ENCODE results near the gene RHOD. TPM values are rescaled to one million over a fixed set of nuclear protein-coding genes. Genes with fewer than 3 reads are reported as not detected.

Gene RHOD, protein sequence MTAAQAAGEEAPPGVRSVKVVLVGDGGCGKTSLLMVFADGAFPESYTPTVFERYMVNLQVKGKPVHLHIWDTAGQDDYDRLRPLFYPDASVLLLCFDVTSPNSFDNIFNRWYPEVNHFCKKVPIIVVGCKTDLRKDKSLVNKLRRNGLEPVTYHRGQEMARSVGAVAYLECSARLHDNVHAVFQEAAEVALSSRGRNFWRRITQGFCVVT
- 10 to 100 TPM; 12.5 to 18.0 TPM for total RNA-seq
- long read RNA-seq, donor 1, transcript RHOD-201 (5 exons, 1,129 nt) = major isoform, 5 of 10 reads
- long read RNA-seq, donor 1, partial matches to known transcripts = 1 of 10 reads
- long read RNA-seq, donor 1, other reads (novel, unspliced or antisense) = 3 of 10 reads
- long read RNA-seq, donor 2, transcript RHOD-201 (5 exons, 1,129 nt) = major isoform, 43 of 48 reads
- long read RNA-seq, donor 2, partial matches to known transcripts = 1 of 48 reads
- long read RNA-seq, donor 2, other reads (novel, unspliced or antisense) = 3 of 48 reads

DNA sequence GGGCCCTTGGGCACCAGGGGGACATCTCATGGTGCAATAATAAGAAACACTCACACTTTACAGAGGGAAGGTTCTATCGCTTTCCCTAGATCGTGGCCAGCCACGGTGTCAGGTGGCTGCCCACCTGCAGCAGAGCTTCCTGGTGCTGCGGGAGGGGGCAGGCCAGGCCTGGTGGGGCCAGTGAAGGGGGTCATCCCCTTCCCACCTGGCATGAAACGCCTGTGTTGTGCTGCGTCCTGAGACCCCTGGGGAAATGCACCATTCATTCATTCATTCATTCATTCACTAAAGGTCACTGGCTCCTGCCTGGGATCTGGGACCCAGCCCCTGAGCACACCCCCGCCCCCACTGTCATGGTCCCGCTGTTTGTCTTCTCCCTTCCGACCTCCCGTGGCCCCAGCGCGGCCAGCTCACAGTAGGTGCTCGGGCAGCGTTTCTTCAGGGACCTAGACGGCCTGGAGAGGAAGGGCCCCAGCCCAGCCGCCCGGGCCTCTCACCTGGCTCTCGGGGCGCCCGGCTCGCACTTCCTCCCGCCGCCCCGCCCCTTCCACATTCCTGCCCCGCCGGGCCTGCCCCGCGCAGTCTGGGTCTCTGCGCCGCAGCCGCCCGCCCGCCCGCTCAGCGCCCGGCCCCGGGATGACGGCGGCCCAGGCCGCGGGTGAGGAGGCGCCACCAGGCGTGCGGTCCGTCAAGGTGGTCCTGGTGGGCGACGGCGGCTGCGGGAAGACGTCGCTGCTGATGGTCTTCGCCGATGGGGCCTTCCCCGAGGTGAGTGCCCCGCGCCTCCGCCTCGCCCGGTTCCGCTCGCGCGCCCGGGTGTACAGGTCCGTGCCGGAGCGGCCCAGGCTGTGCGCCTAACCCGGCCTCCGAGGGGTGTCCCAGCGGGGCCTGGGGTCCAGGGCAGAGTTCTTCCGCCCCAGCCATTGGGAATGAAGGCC, at the start of gene RHOD:
Gene RHOD (plus strand): TSS at position 581 of the 938 bp plus-strand sequence. CDS start 56 bp downstream, at position 637.
- no peak for DNase-seq (ENCODE audit: low spot score)
- intact Hi-C loops (cut with DNase I) = no loop called here

DNA sequence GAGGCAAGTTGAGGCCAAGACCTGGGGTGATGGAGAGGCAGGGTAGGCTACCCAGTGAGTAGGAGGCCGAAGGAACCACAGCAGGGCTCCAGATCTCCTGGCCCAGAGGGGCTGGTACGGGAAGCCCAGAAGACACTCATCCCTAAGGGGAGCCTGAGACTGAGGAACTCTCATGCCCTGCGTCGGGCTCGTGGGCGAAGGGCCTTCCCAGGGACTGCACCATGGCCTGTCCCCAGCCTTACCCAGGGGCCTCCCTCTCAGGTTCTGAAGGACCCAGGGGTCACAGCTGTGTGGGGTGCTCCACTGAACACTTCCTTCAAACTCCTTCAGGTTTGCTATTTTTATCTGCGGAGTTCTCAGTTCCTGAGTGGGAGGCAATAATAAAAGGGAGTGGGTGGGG, 49.5 kb upstream of the RHOD start:
- DNase-seq (ENCODE audit: low spot score) = no peak

DNA sequence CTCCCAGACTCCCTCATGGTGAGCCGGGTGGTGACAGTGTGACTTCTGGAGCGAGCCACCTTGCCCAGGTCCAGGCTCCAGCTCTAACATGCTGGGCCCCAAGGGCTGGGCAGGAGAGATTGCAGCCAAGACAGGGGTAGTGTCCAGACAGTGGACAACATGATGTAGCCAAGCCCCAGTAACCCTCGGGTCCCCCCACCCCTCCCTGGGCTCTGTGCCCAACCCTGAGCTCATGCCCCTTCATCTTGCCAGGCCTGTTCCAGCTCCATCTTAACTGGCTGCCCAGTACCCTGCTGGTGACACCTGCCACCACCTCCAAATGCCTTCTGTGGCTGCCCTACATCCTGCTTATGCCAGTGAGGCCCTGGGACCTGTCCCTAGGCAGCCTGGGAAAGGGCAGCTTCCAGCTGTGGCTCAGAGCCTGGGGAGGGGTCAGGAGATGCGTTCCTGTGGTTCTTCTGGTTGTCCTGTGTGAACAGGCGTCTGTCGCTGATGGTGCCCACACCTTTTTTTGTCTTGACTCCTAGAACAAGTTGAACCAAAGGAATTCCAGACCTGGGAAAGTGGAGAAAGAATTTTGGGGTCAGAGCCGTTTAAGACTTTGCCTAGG, 46.2 kb upstream of the RHOD start:
- no peak for DNase-seq (ENCODE audit: low spot score)
- intact Hi-C loops (cut with DNase I) = no loop called here

More for the DNA sequence above, 49.5 kb upstream of the RHOD start:
- intact Hi-C loops (cut with DNase I) = no loop called here

DNA sequence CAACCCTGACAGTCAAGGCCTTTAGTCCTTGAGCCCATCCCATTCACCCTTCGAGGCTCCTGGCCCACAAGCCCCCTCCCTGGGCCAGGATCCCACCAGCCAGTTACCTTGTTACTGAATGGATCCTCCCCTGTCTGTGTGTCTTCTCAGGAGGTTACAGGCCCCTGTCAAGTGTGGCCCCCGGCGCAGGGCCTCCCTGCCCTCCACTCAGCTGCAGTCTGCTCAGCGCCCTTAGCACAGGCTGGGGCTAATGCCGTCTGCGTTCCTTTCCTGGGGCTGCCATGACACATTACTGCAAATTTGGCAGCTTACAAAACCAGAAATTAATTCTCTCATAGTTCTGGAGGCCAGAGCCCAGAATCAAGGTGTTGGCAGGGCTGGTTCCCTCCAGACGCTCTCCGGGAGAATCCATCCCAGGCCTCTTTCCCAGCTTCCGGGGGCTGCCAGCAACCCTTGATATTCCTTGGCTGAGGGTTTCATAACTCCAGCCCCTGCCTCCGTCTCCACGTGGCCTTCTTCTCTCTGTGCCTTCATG, 43.1 kb upstream of the RHOD start:
- DNase-seq (ENCODE audit: low spot score) = no peak
- intact Hi-C loops (cut with DNase I) = no loop called here

DNA sequence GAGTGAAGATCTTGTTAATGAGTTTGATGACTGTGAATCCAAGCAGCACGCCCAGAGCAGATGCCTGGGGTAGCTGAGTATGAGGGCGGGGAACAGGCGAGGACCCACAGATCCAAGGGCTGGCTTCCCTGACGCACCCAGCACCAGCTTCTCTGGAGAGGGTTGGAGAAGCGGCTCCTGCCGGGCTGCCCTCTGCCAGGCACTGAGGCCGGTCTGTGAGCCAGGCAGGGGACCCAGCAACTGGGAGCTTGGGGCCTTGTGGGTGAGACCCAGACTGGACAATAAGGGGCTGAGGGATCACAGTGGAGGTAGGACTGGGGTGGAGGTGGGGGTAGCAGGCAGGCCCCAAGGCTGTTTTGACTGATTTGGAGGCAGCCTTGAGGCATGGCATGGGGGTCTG, 42.3 kb upstream of the RHOD start:
- DNase-seq (ENCODE audit: low spot score) = no peak
- intact Hi-C loops (cut with DNase I) = no loop called here

DNA sequence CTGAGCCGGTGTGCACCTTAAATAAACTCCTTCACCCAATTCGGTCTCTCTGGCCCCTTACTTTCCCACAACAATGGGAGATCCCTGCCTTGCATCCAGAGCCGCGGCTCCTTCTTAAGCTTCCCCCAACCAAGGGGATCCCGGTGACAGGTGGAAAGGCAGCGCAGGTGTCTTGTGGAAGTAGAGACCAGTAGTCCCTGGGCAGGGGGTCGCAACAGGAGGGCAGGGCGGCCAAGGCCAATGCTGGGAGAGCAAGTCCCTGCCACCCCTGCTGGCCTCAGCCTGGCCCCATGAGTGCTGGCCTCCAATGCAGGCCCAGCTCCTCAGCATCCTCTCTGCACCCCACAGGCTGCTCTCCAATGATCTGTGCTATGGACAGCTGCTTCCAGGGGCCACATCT, 41.6 kb upstream of the RHOD start:
- intact Hi-C loops (cut with DNase I) = no loop called here
- no peak for DNase-seq (ENCODE audit: low spot score)

DNA sequence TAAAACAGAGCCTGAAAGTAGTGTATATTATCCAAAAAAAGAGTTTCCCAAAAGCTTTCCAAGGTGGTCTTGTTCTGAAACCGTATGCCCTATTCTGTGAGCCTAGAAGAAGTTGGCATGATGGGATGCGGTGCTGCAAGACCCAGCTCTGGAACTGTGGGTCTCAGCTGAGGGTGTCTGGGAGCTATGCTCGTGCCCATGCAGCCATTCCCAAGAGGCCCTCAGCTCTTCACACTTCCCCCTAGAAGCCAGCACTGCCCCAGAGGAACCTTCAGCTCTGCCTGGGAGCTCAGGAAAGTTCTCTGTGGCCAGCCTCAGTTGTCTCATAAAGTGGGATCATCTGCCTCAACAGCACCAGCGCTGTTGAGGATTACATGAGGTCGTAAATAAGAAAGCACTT, 40.1 kb upstream of the RHOD start:
- intact Hi-C loops (cut with DNase I) = no loop called here

DNA sequence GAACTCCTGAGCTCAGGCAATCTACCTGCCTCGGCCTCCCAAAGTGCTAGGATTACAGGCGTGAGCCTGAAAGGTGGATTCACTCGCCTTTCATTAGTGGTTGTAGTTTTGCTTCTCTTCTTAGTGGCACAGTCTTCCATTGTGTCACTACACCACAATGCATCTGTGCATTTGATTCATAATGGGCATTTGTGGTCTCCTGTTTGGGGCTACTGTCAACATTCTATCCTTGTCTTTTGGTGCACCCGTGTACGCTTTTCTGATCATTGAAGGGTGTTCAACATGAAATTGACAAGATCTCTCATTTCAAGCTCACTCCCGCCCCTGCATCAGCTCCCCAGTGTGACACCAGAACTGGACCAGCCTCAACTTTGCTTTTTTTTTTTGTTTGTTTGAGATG, 35.7 kb upstream of the RHOD start:
- intact Hi-C loops (cut with DNase I) = no loop called here
- no peak for DNase-seq (ENCODE audit: low spot score)

More for the DNA sequence above, 40.1 kb upstream of the RHOD start:
- no peak for DNase-seq (ENCODE audit: low spot score)

DNA sequence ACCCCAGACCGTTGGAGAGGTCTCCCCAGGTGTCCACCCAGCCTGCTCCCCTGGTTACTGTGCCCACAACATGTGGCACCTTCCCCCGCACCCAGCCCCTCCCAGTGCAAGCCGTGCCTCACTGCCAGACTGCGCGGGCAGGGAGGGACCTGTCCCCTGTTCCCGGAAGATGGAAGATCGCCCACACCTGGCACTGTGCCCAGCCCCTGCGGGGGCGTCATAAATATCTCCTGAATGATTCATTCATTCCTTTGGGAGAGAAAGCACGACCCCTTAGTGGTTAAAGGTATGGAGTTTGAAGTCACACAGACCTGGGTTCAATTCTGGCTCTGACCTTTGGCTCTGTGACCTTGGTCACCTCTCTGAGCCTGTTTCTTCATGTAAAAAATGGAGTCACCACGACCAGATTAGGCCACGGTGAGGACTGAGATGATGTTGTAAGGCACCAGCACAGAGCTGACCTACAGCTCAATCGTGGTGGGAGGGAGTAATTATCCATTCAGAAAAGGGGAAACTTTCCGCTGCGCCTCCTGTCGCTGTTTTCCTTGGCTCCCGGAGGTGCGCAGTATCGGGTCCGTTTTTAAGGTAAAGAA, 34.2 kb upstream of the RHOD start:
- intact Hi-C loops (cut with DNase I) = no loop called here
- no peak for DNase-seq (ENCODE audit: low spot score)

DNA sequence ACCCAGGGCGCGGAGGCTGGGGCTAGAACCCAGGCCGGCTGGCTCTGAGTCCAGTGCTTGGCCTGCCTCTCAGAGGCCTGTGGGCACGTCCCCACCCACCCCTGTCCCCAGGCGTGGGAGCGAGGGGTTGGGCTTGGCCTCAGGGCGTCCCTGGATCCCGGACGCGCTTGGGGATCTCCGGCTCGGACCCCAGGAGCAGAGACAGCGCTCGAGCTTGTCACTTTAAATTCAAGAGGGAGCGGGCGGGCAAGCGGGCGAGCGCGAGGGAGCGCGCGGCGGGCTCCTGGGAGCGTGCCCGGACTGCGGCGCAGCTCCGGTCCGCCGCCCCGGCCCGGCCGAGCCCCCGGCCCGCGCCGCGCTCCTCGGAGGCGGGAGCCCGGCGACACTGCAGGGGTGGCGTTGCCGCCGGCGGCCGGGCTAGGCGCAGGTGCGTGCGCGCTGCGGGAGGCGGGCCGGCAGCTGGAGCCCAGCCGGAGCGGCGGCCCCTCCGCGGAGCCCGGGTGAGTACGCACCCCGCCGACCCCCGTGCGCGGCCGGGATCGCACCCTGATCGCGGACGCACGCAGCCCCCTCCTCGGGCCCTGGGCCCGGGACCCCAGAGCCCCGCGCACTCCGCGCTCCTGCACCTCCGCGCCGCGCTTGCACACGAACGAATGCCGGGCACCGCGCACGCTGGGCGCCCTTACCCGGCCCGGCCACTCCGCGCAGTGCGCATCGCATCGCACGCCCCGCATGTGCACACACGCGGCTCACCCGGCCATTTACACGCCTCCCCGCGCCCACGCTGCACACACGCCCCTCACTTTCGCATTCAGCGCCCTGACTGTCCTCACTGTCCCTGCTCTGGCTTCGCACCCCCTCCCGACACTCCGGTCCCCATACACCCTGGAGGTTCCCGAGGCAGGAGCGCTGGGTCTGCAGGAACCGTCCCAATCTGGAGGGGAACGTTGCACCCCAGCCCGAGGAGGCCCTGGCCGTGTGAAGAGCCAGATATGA, 33.4 kb upstream of the RHOD start, which contains the start of gene SYT12:
Gene SYT12 (plus strand): TSS at position 174 of the 996 bp plus-strand sequence. CDS start 7,011 bp downstream, outside the sequence.
- no peak for DNase-seq (ENCODE audit: low spot score)
- intact Hi-C loops (cut with DNase I) = no loop called here

DNA sequence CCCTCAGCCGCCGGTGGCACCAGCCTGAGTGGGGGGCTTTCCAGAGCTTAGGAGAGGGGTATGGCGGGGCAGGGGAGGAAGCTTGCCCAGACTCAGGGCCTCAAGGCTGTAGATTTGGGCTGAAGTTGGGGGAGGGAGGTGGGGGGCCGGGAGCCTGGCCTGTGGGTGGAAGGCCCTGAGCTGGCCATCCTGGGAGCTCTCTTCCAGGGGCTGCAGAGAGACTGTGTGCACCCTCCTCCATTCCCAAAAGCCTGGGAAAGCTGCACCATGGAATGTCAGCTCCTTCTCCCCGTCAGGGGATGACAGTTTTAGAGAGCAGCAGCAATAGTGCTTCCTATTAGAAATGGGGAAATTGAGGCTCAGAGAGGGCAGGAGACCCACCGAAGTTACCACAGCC, 32.7 kb upstream of the RHOD start:
- no peak for DNase-seq (ENCODE audit: low spot score)
- intact Hi-C loops (cut with DNase I) = no loop called here

DNA sequence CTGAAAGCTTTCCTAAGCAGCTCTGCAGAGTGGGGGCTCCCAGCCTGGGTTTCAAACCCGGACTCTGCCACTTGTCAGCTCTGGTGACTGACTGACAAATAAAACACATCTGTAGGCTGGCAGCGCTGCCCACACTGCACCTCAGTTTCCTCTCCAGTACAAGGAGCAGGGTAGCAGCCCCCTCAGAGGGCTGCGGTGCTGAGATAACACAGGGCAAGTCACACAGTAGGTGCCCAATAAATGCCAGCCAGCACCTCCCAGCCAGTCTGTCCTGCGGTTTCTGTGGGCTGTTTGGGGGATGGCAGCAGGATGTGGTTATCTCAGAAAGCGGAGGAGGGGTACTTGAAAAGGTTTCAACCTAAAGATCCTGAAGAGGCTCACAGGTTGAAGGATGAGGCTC, 32.2 kb upstream of the RHOD start:
- intact Hi-C loops (cut with DNase I) = no loop called here
- no peak for DNase-seq (ENCODE audit: low spot score)

DNA sequence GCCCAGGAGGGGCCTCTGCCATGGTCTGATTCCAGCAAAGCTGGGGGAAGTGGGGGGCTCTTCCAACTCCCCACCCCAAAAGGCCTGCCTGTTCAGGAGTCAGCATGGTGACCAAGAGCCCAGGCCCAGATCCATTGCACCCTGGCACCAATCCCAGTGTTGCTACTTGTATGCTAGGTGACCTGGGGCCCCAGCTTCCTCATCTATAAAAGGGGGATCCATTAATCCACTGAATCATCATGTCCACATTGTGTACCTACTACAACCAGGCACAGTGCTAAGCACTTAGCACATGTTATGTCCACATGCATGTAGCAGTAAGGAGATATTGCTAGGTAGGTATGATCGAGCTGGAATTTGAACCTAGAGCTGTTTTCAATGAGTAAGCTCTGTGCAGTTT, 31.7 kb upstream of the RHOD start:
- intact Hi-C loops (cut with DNase I) = no loop called here
- no peak for DNase-seq (ENCODE audit: low spot score)

DNA sequence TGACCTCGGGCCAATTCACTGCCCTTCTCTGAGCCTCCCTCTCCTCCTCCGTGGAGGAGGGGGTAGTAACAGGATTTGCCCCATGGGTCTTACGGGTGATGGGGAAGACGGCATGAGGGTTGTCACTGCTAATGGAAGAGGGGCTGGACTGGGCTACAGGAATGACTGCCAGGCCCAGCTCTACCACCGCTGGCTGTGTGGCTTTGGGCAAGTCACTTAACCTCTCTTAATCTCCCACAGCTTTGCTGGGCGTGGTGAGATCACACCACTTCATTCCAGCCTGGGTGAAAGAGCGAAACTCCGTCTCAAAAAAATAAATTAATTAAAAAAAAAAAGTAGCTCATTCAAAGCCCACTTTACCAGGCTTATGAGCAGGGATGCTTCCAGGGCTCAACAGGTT, 30.9 kb upstream of the RHOD start:
- intact Hi-C loops (cut with DNase I) = no loop called here
- DNase-seq (ENCODE audit: low spot score) = no peak

DNA sequence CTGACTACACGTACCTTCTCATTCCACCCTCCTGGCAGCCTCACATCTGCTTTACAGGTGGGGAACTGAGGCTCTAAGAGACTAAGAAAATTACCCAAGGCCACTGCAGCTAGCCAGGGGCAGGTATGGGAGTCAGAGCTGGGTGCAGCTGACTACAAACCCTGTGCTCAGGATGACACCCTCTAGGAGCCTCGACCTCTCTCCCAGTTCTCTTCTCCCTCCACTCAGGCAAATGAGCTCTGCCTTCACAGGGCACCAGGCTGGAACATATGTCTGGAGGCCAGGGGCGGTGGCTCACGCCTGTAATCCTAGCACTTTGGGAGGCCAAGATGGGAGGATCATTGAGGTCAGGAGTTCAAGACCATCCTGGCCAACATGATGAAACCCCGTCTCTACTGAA, 29.7 kb upstream of the RHOD start:
- intact Hi-C loops (cut with DNase I) = no loop called here
- DNase-seq (ENCODE audit: low spot score) = no peak

DNA sequence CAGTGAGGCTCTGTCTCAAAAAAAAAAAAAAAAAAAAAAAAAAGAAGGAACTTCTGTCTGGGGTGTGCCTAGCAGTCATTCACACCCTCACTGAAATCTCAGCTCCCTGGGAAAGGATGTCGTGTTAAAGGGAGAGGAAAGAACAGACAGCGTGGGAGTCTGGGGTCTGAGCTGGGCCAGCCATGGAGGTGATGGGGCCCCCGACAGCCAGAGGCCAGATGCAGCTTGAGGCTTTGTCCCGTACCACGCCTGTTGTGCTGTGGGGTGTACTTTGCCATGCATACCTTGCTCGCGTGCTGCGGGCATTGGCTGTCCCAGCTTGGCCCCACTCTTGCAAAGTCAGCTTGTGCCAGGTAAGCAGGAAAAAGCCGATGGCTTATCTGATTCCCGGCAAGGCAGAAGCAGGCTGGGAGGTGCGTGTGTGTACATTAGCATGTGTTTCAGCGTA, 29.1 kb upstream of the RHOD start:
- intact Hi-C loops (cut with DNase I) = no loop called here
- DNase-seq (ENCODE audit: low spot score) = no peak

DNA sequence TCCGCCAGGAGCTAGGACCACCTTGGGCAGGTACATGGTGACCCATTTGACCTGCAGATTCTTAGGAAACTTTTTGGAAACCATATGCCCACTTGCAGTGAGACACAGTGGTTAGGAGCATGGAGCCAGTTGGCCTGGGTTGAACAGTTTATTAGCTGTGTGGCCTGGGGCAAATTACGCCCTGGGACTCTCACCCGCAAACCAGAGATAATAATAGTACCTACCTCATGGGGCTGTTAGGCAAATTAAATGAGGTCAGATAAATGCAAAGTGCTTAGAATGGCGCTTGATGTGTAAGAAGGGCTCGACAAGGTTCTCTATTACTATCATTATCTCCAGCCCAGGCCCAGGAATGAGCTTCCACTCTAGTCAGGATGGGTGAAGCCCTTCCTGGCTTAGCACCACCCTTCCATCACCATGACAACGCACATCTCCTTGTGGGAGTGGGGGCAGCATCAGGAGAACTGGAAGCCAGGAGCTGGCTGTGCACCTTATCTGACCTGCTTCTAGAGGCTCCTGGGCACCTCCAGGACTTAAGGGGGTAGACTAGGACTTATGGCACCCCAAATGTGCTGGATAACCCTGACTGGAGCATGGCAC, 28.6 kb upstream of the RHOD start:
- intact Hi-C loops (cut with DNase I) = no loop called here
- DNase-seq (ENCODE audit: low spot score) = no peak
